A673 (cell line): ENCODE measurements around the gene MPRIP.

ENCODE experiments used
- EZH2 ChIP-seq: fragments of 200-600 bp; sonication (generic); IDR thresholded peaks from 2 replicates; pipeline ENCODE4 v1.6.1; 2017; ENCODE audit warnings: borderline replicate concordance, low read depth, mild to moderate bottlenecking, mixed read lengths, antibody characterized with exemption, low read length; ENCODE audit not compliant: poor library complexity, severe bottlenecking
- TF ChIP-seq, protein P1 (sequence below): fragments of 300-800, 200-600 bp; sonication (generic); conservative IDR thresholded peaks from 2 replicates; pipeline ENCODE4 v1.5.1; 2017; ENCODE audit warnings: low read depth, mild to moderate bottlenecking, antibody characterized with exemption, low read length, moderate library complexity, mixed read lengths

DNA sequence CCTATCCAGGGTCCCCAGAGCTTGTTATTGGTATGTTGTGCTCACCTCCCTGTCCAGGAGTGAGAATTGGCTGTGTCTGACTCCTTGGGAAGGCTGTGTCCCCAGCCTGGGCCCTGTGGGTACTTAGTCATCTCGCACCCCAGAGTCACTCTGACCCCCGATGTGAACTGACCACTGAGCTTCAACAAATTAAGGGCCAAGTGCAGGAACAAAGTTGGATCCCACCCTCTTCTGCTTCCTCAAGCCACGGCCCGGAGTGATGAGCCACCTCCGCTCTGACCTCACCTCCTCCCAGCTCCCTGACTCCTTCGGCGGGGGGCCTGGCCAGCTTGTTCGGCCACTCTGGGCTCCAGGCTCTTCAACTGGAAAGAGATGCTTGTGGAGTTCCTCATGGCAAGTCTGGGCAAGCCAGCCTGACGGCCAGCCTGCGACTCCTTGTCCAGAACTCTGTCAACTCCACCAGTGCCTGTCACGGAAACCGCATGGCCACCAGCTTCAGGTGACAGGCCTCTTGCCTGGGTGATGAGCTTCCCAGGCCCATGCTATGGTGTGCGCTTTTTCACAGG lies 22.3 kb upstream of the MPRIP start:
- TF ChIP-seq, protein P1, sequence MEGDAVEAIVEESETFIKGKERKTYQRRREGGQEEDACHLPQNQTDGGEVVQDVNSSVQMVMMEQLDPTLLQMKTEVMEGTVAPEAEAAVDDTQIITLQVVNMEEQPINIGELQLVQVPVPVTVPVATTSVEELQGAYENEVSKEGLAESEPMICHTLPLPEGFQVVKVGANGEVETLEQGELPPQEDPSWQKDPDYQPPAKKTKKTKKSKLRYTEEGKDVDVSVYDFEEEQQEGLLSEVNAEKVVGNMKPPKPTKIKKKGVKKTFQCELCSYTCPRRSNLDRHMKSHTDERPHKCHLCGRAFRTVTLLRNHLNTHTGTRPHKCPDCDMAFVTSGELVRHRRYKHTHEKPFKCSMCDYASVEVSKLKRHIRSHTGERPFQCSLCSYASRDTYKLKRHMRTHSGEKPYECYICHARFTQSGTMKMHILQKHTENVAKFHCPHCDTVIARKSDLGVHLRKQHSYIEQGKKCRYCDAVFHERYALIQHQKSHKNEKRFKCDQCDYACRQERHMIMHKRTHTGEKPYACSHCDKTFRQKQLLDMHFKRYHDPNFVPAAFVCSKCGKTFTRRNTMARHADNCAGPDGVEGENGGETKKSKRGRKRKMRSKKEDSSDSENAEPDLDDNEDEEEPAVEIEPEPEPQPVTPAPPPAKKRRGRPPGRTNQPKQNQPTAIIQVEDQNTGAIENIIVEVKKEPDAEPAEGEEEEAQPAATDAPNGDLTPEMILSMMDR = no peak
- TF ChIP-seq EZH2 = no peak
